ENCODE results near the gene STARD3. TPM values are rescaled to one million over a fixed set of nuclear protein-coding genes. Genes with fewer than 3 reads are reported as not detected.

Gene STARD3
- total and polyA plus RNA-seq, 2 of the 13 experiments (the other 11 are each of a cell fraction or from before 2014, with no cell fraction given) = 34.6 to 100 TPM

DNA sequence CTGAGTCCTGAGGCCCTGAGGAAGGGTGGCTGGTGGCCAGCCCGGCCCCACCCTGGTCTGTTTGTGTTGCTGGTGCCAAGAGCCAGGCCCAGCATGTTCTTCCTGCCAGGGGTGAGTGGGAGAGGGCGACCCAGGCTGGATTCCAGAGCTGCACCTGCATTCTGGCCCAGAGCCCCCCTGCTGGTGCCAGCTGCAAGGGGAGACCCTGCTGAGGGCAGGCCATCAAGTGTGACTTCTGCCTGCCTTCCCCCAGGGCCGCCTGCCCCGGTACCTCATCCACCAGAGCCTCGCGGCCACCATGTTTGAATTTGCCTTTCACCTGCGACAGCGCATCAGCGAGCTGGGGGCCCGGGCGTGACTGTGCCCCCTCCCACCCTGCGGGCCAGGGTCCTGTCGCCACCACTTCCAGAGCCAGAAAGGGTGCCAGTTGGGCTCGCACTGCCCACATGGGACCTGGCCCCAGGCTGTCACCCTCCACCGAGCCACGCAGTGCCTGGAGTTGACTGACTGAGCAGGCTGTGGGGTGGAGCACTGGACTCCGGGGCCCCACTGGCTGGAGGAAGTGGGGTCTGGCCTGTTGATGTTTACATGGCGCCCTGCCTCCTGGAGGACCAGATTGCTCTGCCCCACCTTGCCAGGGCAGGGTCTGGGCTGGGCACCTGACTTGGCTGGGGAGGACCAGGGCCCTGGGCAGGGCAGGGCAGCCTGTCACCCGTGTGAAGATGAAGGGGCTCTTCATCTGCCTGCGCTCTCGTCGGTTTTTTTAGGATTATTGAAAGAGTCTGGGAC is 25.8 kb downstream of the STARD3 start (continued):
- TF ChIP-seq ZNF362 (CRISPR knock-in tag; IDR thresholded peaks at IDR 0.05; ENCODE audit: borderline replicate concordance) = no peak
- TF ChIP-seq SNAI1 (CRISPR knock-in tag; IDR thresholded peaks at IDR 0.05; ENCODE audit: borderline replicate concordance) = no peak
- TF ChIP-seq, protein P1, sequence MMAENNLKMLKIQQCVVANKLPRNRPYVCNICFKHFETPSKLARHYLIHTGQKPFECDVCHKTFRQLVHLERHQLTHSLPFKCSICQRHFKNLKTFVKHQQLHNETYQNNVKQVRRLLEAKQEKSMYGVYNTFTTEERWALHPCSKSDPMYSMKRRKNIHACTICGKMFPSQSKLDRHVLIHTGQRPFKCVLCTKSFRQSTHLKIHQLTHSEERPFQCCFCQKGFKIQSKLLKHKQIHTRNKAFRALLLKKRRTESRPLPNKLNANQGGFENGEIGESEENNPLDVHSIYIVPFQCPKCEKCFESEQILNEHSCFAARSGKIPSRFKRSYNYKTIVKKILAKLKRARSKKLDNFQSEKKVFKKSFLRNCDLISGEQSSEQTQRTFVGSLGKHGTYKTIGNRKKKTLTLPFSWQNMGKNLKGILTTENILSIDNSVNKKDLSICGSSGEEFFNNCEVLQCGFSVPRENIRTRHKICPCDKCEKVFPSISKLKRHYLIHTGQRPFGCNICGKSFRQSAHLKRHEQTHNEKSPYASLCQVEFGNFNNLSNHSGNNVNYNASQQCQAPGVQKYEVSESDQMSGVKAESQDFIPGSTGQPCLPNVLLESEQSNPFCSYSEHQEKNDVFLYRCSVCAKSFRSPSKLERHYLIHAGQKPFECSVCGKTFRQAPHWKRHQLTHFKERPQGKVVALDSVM (CRISPR knock-in tag; IDR thresholded peaks at IDR 0.05) = no peak
- no peak for TF ChIP-seq ATM (IDR thresholded peaks at IDR 0.05; ENCODE audit: borderline replicate concordance)
- TF ChIP-seq ZNF777 (CRISPR knock-in tag; IDR thresholded peaks at IDR 0.05) = no peak
- no peak for TF ChIP-seq ZNF790 (CRISPR knock-in tag; IDR thresholded peaks at IDR 0.05; ENCODE audit: borderline replicate concordance)
- no peak for TF ChIP-seq KDM6A (CRISPR knock-in tag; IDR thresholded peaks at IDR 0.05; ENCODE audit: low read depth)
- TF ChIP-seq ZNF605 (CRISPR knock-in tag; IDR thresholded peaks at IDR 0.05) = no peak
- TF ChIP-seq SSRP1 (CRISPR knock-in tag; IDR thresholded peaks at IDR 0.05) = no peak
- no peak for TF ChIP-seq ZNF7 (CRISPR knock-in tag; IDR thresholded peaks at IDR 0.05)
- TF ChIP-seq CENPT (CRISPR knock-in tag; IDR thresholded peaks at IDR 0.05; ENCODE audit: low read depth) = no peak

All from HepG2 (cell line).